NK-92 (cell line): ENCODE measurements around the gene DHRS3.

Experiments
- DNase-seq: peaks from one replicate; lab custom pipeline; 2025; ENCODE audit not compliant: unreplicated experiment; lab: John Stamatoyannopoulos, UW

Gene DHRS3

GRCh38 chr1:12599657-12600056 is 18.4 kb downstream of the DHRS3 start:
- DNase-seq = no peak

- DNase-seq = no peak
Observed at GRCh38 chr1:12598974-12599373, 19.0 kb downstream of the DHRS3 start.

- no peak for DNase-seq
Observed at GRCh38 chr1:12597792-12598191, 20.2 kb downstream of the DHRS3 start.

- no peak for DNase-seq
Observed at GRCh38 chr1:12596007-12596821, 21.8 kb downstream of the DHRS3 start.

GRCh38 chr1:12595757-12596006 is 22.3 kb downstream of the DHRS3 start:
- no peak for DNase-seq

GRCh38 chr1:12594966-12595756 is 22.8 kb downstream of the DHRS3 start:
- DNase-seq = no peak

- DNase-seq = no peak
Observed at GRCh38 chr1:12594490-12594889, 23.5 kb downstream of the DHRS3 start.

GRCh38 chr1:12593621-12594066 is 24.4 kb downstream of the DHRS3 start:
- no peak for DNase-seq

GRCh38 chr1:12592496-12592895 is 25.5 kb downstream of the DHRS3 start:
- DNase-seq = no peak

- no peak for DNase-seq
Observed at GRCh38 chr1:12591267-12591938, 26.6 kb downstream of the DHRS3 start.

- no peak for DNase-seq
Observed at GRCh38 chr1:12588695-12589094, 29.3 kb downstream of the DHRS3 start.

- DNase-seq = no peak
Observed at GRCh38 chr1:12587981-12588640, 29.9 kb downstream of the DHRS3 start.

- no peak for DNase-seq
Observed at GRCh38 chr1:12585951-12586942, 31.8 kb downstream of the DHRS3 start.

GRCh38 chr1:12585536-12585935 is 32.5 kb downstream of the DHRS3 start:
- no peak for DNase-seq

GRCh38 chr1:12584900-12585525 is 33.0 kb downstream of the DHRS3 start:
- no peak for DNase-seq

- DNase-seq = no peak
Observed at GRCh38 chr1:12583484-12583883, 34.5 kb downstream of the DHRS3 start.

GRCh38 chr1:12582649-12583048 is 35.4 kb downstream of the DHRS3 start:
- no peak for DNase-seq

GRCh38 chr1:12581179-12581578 is 36.8 kb downstream of the DHRS3 start:
- DNase-seq = no peak

GRCh38 chr1:12580054-12580887 is 37.7 kb downstream of the DHRS3 start:
- DNase-seq = no peak
